SK-N-SH (cell line): Measurements from ENCODE around the gene ZNF516.

Experiments used
- CHD2 ChIP-seq: fragments of 150-350 bp; IDR thresholded peaks from 2 replicates; pipeline ENCODE4 v1.6.1; 2018; ENCODE audit warnings: low read length; ENCODE audit not compliant: partially characterized antibody
- EP300 ChIP-seq, 2 experiments: IDR thresholded peaks; 2 replicates each; pipeline versions ENCODE4 v1.4.0 to v1.6.1; 2012; ENCODE audit warnings: borderline replicate concordance in 1 of 2, low read depth in 1 of 2, low read length in 1 of 2
- POLR2AphosphoS5 ChIP-seq: IDR thresholded peaks from 2 replicates; pipeline ENCODE4 v1.6.1; 2012; ENCODE audit warnings: low read depth, low read length
- RAD21 ChIP-seq: IDR thresholded peaks from 2 replicates; pipeline ENCODE4 v1.6.1; 2012; ENCODE audit warnings: mild to moderate bottlenecking, low read length
- SIN3A ChIP-seq: IDR thresholded peaks from 2 replicates; pipeline ENCODE4 v1.6.1; 2012; ENCODE audit warnings: low read depth, mild to moderate bottlenecking, low read length, moderate library complexity, borderline replicate concordance
- TAF1 ChIP-seq: IDR thresholded peaks from 2 replicates; pipeline ENCODE4 v1.6.1; 2012; ENCODE audit warnings: low read depth, mild to moderate bottlenecking, low read length, moderate library complexity, borderline replicate concordance
- TEAD4 ChIP-seq: IDR thresholded peaks from 2 replicates; pipeline ENCODE4 v1.4.0; 2012; ENCODE audit warnings: mild to moderate bottlenecking, borderline replicate concordance; ENCODE audit not compliant: insufficient read depth
- YY1 ChIP-seq: IDR thresholded peaks from 2 replicates; pipeline ENCODE4 v1.4.0; 2012; ENCODE audit warnings: low read depth, mild to moderate bottlenecking
- TF ChIP-seq, protein P1 (sequence below): fragments of 200-600 bp; sonication (generic); IDR thresholded peaks from 2 replicates; pipeline ENCODE4 v1.6.1; 2017; ENCODE audit warnings: antibody characterized with exemption, mild to moderate bottlenecking, moderate library complexity
- TF ChIP-seq, protein P2 (sequence below): IDR thresholded peaks from 2 replicates; pipeline ENCODE4 v1.4.0; 2012; ENCODE audit warnings: low read depth
- TF ChIP-seq, protein P3 (sequence below): fragments of 150-350 bp; IDR thresholded peaks from 2 replicates; pipeline ENCODE4 v1.6.1; 2017; ENCODE audit warnings: antibody characterized with exemption, low read length, low read depth, borderline replicate concordance
- TF ChIP-seq, protein P4 (sequence below): IDR thresholded peaks from 2 replicates; pipeline ENCODE4 v1.4.0; 2012; ENCODE audit warnings: low read depth, borderline replicate concordance
- TF ChIP-seq, protein P5 (sequence below): IDR thresholded peaks from 2 replicates; pipeline ENCODE4 v1.6.1; 2012; ENCODE audit warnings: mild to moderate bottlenecking, low read depth, low read length, moderate library complexity

DNA sequence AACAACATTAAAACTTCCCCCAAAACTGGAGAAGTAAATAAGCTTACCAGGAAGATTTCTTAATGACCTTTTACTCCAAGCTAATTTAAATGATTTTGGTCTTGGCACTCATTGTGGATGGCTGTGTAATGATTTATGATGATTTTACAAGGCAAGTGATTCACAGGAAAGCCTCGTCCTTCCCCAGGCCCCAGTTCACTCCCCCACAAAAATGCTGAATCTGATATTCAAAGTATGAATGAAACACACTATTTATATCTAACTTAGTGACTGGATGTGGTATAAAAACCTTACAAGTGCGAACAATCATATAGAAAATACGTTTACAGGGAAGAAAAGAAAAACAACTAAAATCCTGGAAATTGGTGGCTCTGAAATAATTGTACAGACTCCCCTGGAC is 49.8 kb downstream of the ZNF516 start:
- TF ChIP-seq RAD21 (no peak), POLR2AphosphoS5 (no peak), SIN3A (no peak), TAF1 (no peak), CHD2 (no peak), EP300 (IDR thresholded peaks at IDR 0.05; ENCODE audit: borderline replicate concordance in 1 of 2, low read depth in 1 of 2, low read length in 1 of 2) (peak in 1 of 2 experiments; percentile 54; a peak in 2 of 4 replicates), TEAD4 (peak; percentile 39; the same call in 1 of the 2 replicates), YY1 (no peak)
- TF ChIP-seq, protein P1, sequence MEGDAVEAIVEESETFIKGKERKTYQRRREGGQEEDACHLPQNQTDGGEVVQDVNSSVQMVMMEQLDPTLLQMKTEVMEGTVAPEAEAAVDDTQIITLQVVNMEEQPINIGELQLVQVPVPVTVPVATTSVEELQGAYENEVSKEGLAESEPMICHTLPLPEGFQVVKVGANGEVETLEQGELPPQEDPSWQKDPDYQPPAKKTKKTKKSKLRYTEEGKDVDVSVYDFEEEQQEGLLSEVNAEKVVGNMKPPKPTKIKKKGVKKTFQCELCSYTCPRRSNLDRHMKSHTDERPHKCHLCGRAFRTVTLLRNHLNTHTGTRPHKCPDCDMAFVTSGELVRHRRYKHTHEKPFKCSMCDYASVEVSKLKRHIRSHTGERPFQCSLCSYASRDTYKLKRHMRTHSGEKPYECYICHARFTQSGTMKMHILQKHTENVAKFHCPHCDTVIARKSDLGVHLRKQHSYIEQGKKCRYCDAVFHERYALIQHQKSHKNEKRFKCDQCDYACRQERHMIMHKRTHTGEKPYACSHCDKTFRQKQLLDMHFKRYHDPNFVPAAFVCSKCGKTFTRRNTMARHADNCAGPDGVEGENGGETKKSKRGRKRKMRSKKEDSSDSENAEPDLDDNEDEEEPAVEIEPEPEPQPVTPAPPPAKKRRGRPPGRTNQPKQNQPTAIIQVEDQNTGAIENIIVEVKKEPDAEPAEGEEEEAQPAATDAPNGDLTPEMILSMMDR: no peak
- TF ChIP-seq, protein P2, sequence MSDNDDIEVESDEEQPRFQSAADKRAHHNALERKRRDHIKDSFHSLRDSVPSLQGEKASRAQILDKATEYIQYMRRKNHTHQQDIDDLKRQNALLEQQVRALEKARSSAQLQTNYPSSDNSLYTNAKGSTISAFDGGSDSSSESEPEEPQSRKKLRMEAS: no peak
- TF ChIP-seq, protein P3, sequence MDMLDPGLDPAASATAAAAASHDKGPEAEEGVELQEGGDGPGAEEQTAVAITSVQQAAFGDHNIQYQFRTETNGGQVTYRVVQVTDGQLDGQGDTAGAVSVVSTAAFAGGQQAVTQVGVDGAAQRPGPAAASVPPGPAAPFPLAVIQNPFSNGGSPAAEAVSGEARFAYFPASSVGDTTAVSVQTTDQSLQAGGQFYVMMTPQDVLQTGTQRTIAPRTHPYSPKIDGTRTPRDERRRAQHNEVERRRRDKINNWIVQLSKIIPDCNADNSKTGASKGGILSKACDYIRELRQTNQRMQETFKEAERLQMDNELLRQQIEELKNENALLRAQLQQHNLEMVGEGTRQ: no peak
- TF ChIP-seq, protein P4, sequence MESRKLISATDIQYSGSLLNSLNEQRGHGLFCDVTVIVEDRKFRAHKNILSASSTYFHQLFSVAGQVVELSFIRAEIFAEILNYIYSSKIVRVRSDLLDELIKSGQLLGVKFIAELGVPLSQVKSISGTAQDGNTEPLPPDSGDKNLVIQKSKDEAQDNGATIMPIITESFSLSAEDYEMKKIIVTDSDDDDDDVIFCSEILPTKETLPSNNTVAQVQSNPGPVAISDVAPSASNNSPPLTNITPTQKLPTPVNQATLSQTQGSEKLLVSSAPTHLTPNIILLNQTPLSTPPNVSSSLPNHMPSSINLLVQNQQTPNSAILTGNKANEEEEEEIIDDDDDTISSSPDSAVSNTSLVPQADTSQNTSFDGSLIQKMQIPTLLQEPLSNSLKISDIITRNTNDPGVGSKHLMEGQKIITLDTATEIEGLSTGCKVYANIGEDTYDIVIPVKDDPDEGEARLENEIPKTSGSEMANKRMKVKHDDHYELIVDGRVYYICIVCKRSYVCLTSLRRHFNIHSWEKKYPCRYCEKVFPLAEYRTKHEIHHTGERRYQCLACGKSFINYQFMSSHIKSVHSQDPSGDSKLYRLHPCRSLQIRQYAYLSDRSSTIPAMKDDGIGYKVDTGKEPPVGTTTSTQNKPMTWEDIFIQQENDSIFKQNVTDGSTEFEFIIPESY: no peak
- TF ChIP-seq, protein P5, sequence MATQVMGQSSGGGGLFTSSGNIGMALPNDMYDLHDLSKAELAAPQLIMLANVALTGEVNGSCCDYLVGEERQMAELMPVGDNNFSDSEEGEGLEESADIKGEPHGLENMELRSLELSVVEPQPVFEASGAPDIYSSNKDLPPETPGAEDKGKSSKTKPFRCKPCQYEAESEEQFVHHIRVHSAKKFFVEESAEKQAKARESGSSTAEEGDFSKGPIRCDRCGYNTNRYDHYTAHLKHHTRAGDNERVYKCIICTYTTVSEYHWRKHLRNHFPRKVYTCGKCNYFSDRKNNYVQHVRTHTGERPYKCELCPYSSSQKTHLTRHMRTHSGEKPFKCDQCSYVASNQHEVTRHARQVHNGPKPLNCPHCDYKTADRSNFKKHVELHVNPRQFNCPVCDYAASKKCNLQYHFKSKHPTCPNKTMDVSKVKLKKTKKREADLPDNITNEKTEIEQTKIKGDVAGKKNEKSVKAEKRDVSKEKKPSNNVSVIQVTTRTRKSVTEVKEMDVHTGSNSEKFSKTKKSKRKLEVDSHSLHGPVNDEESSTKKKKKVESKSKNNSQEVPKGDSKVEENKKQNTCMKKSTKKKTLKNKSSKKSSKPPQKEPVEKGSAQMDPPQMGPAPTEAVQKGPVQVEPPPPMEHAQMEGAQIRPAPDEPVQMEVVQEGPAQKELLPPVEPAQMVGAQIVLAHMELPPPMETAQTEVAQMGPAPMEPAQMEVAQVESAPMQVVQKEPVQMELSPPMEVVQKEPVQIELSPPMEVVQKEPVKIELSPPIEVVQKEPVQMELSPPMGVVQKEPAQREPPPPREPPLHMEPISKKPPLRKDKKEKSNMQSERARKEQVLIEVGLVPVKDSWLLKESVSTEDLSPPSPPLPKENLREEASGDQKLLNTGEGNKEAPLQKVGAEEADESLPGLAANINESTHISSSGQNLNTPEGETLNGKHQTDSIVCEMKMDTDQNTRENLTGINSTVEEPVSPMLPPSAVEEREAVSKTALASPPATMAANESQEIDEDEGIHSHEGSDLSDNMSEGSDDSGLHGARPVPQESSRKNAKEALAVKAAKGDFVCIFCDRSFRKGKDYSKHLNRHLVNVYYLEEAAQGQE: no peak
